Epithelial cell of proximal tubule (primary cell): ENCODE data around the gene EFHD2. TPM values are rescaled to one million over a fixed set of nuclear protein-coding genes. Genes with fewer than 3 reads are reported as not detected.

ENCODE experiments used
- DNase-seq: peaks from one replicate; pipeline ENCODE4 v3.0.0-alpha.2; 2011; ENCODE audit warnings: low read depth
- H3K4me3 ChIP-seq: 2 replicates; pipeline ENCODE4 v1.5.1; 2011; ENCODE audit warnings: low read depth, mild to moderate bottlenecking, low read length
- total RNA-seq: library from RNA; depleted of rRNA; stranded (reverse); fragments of >200 nt; gene quantifications from 2 replicates; pipeline ENCODE4 v1.2.3, GENCODE V29; 2015
- TF ChIP-seq, protein P1 (sequence below): conservative IDR thresholded peaks from 2 replicates; pipeline ENCODE4 v1.5.1; 2012; ENCODE audit warnings: low read depth, mild to moderate bottlenecking, low read length

The EFHD2 gene
- total RNA-seq, 1 donor from 2014 or later, result 122 TPM

DNA sequence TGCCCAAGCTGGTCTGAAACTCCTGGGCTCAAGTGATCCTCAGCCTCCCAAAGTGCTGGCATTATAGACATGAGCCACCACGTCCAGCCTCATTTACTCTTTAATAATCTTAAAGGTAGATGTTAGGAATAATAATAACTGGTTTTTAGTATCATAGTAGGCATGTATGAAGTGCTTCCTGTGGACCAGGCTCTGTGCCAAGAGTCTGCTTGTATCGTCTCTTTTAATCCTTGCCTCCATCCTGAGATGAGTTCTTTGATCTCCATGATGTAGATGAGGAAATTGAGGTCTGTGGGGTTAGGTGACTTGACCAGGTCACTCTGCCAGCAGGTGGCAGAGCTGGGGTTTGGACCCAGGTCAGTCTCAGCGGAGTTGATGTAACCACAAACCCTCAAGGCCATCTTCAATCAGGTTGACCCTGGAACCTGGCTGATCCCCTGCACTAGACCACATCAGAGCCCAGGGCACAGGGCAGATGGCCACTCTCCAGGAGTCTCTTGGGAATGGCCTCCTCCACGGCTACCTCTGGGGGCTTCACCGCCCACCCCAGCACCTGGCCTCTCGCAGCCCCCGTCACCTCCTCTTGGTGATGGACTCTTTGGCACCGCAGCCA, 11.3 kb downstream of the EFHD2 start:
- H3K4me3 ChIP-seq, result no peak overlapping the region
- DNase-seq, result no peak
- TF ChIP-seq, protein P1, sequence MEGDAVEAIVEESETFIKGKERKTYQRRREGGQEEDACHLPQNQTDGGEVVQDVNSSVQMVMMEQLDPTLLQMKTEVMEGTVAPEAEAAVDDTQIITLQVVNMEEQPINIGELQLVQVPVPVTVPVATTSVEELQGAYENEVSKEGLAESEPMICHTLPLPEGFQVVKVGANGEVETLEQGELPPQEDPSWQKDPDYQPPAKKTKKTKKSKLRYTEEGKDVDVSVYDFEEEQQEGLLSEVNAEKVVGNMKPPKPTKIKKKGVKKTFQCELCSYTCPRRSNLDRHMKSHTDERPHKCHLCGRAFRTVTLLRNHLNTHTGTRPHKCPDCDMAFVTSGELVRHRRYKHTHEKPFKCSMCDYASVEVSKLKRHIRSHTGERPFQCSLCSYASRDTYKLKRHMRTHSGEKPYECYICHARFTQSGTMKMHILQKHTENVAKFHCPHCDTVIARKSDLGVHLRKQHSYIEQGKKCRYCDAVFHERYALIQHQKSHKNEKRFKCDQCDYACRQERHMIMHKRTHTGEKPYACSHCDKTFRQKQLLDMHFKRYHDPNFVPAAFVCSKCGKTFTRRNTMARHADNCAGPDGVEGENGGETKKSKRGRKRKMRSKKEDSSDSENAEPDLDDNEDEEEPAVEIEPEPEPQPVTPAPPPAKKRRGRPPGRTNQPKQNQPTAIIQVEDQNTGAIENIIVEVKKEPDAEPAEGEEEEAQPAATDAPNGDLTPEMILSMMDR, result peak; percentile 6

DNA sequence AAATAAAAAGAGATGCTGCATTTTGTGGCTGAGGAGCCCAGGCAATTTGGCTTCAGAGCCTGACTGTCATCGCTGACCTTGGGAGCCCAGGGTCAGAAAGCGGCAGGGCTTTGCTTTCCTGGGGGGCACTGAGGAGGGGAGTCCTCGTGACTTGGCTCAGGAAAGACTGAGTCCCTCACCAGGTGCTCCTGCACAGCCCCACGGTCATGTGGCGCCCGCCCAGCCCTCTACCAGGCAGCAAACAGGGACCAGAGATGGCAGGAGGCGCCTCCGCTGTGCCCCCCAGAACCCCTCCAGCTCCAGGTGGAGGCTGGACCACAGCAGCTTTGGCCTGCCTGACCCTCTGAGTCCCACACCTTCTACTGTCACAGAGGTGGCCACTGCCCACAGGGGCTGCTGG, 13.2 kb downstream of the EFHD2 start:
- H3K4me3 ChIP-seq, result no peak overlapping the region
- TF ChIP-seq, protein P1, result no peak
- no peak for DNase-seq

DNA sequence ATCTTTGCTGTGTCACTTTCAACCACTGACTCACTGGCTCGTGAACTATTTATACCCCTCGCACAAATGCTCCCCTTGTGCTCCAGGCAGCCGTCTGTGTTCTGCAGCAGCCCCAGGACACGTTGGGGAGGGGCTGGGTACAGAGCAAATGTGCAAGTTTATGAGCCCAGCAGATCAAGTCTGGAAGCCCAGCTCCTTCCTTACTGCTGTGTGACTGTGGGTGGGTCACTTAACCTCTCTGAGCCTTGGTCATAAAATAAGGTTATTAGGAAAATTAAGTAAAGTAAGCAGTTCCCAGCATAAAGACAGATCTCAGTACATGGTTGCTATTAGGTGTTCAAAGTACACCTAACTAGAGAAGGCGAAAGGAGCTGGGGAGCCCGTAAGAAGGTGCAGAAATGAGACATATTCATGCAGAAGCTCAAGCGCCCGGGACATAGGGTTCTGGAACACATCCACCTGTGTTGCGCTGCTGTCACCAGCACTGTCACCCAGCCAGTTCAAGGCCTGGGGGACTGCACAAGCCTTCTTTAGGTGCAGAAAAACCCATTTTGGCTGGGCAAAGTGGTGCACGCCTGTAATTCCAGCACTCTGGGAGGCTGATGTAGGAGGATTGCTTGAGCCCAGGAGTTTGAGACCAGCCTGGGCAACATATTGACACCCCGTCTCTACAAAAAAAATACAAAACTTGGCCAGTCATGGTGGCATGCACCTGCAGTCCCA, 13.8 kb downstream of the EFHD2 start:
- no peak for DNase-seq
- no peak overlapping the region for H3K4me3 ChIP-seq
- TF ChIP-seq, protein P1, result no peak

DNA sequence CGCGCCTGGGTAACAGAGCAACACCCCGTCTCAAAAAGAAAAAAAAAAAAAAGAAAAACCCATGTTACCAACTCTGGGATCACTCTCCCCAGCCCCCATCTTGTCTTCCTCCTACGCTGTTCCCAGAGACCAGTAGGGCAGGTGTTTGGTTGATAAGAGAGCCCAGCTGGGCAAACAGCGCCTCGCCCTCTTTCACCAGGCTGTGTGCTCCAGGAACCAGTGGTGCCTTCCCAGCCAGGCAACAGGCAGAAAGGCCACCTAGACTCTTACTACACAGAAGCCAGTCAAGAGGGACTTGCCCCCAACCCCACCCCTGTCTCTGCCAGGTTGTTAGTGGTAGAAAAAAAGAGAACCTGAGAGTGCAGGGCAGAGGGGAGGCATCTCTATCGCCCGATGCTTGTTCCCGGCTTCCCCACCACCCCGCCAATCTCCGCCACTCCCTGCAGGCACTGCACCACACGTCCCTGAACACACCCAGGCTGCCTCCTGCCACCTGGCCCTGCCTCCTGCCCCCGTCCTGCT, 14.5 kb downstream of the EFHD2 start:
- H3K4me3 ChIP-seq, result no peak overlapping the region
- TF ChIP-seq, protein P1, result no peak
- no peak for DNase-seq

DNA sequence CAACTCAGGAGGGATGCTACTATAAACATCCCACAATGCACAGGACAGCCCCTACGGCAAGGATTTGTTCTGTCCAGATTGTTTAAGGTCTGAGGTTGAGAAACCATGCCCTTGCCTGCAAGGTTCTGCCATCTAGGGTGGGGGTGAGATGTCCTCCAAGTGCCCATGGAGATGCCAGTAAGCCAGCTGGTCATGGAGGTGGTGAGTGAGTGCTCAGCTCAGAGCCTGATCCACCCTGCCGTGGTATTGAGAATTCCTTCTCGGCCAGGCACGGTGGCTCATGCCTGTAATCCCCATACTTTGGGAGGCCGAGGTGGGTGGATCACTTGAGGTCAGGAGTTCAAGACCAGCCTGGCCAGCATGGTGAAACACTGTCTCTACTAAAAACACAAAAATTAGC, 15.3 kb downstream of the EFHD2 start:
- no peak for DNase-seq

DNA sequence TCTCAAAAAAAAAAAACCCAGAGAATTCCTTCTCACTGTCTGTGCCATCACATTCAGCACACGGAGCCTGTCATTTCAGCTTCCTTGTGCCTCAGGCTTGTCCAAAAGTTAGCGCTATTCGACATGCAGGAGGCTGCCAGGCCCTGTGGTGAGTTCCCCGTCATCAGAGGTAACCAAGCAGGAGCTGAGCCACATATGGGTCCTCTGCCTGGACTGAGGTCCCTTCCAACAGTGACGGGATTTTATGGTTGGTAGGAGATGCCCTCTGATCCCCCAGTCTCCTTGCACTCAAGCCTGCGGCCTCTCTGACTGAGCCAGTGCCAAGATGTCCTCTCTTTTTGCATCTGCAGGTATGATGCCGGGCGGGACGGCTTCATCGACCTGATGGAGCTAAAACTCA, 15.8 kb downstream of the EFHD2 start:
- no peak for DNase-seq
- H3K4me3 ChIP-seq, result no peak overlapping the region

More for the DNA sequence above, 15.3 kb downstream of the EFHD2 start:
- TF ChIP-seq, protein P1, result no peak
- no peak overlapping the region for H3K4me3 ChIP-seq

More for the DNA sequence above, 15.8 kb downstream of the EFHD2 start:
- TF ChIP-seq, protein P1, result no peak
